H9 (cell line): ENCODE results near the gene NR0B2. TPM values are rescaled to one million over a fixed set of nuclear protein-coding genes. Genes with fewer than 3 reads are reported as not detected.

Experiments used
- DNase-seq: peaks from one replicate; pipeline ENCODE4 v3.0.0-alpha.2; 2017
- H2AFZ ChIP-seq: one replicate; pipeline ENCODE4 v1.6.1; 2013; ENCODE audit warnings: mild to moderate bottlenecking, low read length, control low read depth, moderate library complexity
- H2AK5ac ChIP-seq: 2 replicates; pipeline ENCODE4 v1.6.1; 2013; ENCODE audit warnings: low read length, control low read depth, mixed read lengths; ENCODE audit not compliant: insufficient read length
- H2BK120ac ChIP-seq: one replicate; pipeline ENCODE4 v1.6.1; 2013; ENCODE audit warnings: low read depth, mild to moderate bottlenecking, low read length, control low read depth, inconsistent platforms; ENCODE audit not compliant: poor library complexity, severe bottlenecking
- H2BK12ac ChIP-seq: 2 replicates; pipeline ENCODE4 v1.6.1; 2013; ENCODE audit warnings: low read length, control low read depth, mixed read lengths, low read depth; ENCODE audit not compliant: insufficient read length
- H2BK15ac ChIP-seq: 2 replicates; pipeline ENCODE4 v1.6.1; 2013; ENCODE audit warnings: low read depth, low read length, control low read depth
- H2BK20ac ChIP-seq: one replicate; pipeline ENCODE4 v1.6.1; 2013; ENCODE audit warnings: low read depth, mild to moderate bottlenecking, low read length, control low read depth, inconsistent platforms; ENCODE audit not compliant: poor library complexity, severe bottlenecking
- H2BK5ac ChIP-seq: 2 replicates; pipeline ENCODE4 v1.6.1; 2013; ENCODE audit warnings: low read length, control low read depth, mixed read lengths; ENCODE audit not compliant: insufficient read length
- H3K14ac ChIP-seq: 2 replicates; pipeline ENCODE4 v1.6.1; 2013; ENCODE audit warnings: low read length, control low read depth; ENCODE audit not compliant: insufficient read depth
- H3K18ac ChIP-seq: 2 replicates; pipeline ENCODE4 v1.6.1; 2013; ENCODE audit warnings: low read depth, mild to moderate bottlenecking, mixed read lengths, low read length, control low read depth; ENCODE audit not compliant: insufficient read length
- H3K23ac ChIP-seq: 2 replicates; pipeline ENCODE4 v1.6.1; 2013; ENCODE audit warnings: low read length, control low read depth, mixed read lengths, low read depth; ENCODE audit not compliant: insufficient read length
- H3K23me2 ChIP-seq: 2 replicates; pipeline ENCODE4 v1.6.1; 2013; ENCODE audit warnings: low read depth, mild to moderate bottlenecking, mixed read lengths, low read length, control low read depth; ENCODE audit not compliant: insufficient read length, poor library complexity, severe bottlenecking
- H3K27ac ChIP-seq: 2 replicates; pipeline ENCODE4 v1.5.1; 2013; ENCODE audit warnings: low read length, control low read depth, mixed read lengths, low read depth; ENCODE audit not compliant: insufficient read length
- H3K27me3 ChIP-seq: 2 replicates; pipeline ENCODE4 v1.6.1; 2013; ENCODE audit warnings: low read length, control low read depth, inconsistent platforms; ENCODE audit not compliant: insufficient read depth
- H3K4ac ChIP-seq: 2 replicates; pipeline ENCODE4 v1.6.1; 2013; ENCODE audit warnings: low read depth, mild to moderate bottlenecking, control low read depth, inconsistent platforms, low read length, moderate library complexity
- H3K4me1 ChIP-seq: 2 replicates; pipeline ENCODE4 v1.6.1; 2013; ENCODE audit warnings: low read length, control low read depth, inconsistent platforms; ENCODE audit not compliant: insufficient read depth
- H3K4me2 ChIP-seq: 2 replicates; pipeline ENCODE4 v1.6.1; 2013; ENCODE audit warnings: low read length, control low read depth, mixed read lengths; ENCODE audit not compliant: insufficient read length, insufficient read depth
- H3K56ac ChIP-seq: 2 replicates; pipeline ENCODE4 v1.6.1; 2013; ENCODE audit warnings: low read depth, mild to moderate bottlenecking, mixed read lengths, low read length, control low read depth; ENCODE audit not compliant: insufficient read length
- H3K79me1 ChIP-seq: 2 replicates; pipeline ENCODE4 v1.6.1; 2013; ENCODE audit warnings: low read depth, mild to moderate bottlenecking, moderate library complexity, low read length, control low read depth, inconsistent platforms; ENCODE audit not compliant: insufficient read depth, poor library complexity, severe bottlenecking
- H3K79me2 ChIP-seq: 2 replicates; pipeline ENCODE4 v1.6.1; 2013; ENCODE audit warnings: low read length, control low read depth, inconsistent platforms; ENCODE audit not compliant: insufficient read depth
- H3K9ac ChIP-seq: 2 replicates; pipeline ENCODE4 v1.6.1; 2013; ENCODE audit warnings: low read length, control low read depth, mixed read lengths; ENCODE audit not compliant: insufficient read length; ENCODE audit errors: extremely low read depth
- H3K9me3 ChIP-seq: one replicate; pipeline ENCODE4 v1.6.1; 2013; ENCODE audit warnings: low read depth, low read length, inconsistent platforms; ENCODE audit not compliant: control insufficient read depth
- H3T11ph ChIP-seq: one replicate; pipeline ENCODE4 v1.6.1; 2013; ENCODE audit warnings: mild to moderate bottlenecking, low read length, control low read depth, inconsistent platforms
- H4K20me1 ChIP-seq: one replicate; pipeline ENCODE4 v1.6.1; 2013; ENCODE audit not compliant: control insufficient read depth, insufficient read length, insufficient read depth
- H4K5ac ChIP-seq: 2 replicates; pipeline ENCODE4 v1.6.1; 2013; ENCODE audit warnings: low read depth, mild to moderate bottlenecking, mixed read lengths, low read length, control low read depth; ENCODE audit not compliant: insufficient read length
- H4K8ac ChIP-seq: replicated peaks from 2 replicates; pipeline ENCODE4 v1.6.1; 2013; ENCODE audit warnings: low read length, control low read depth, mixed read lengths, low read depth; ENCODE audit not compliant: insufficient read length
- H4K91ac ChIP-seq: 2 replicates; pipeline ENCODE4 v1.6.1; 2013; ENCODE audit warnings: low read depth, mild to moderate bottlenecking, moderate library complexity, mixed read lengths, low read length, control low read depth; ENCODE audit not compliant: insufficient read length
- H3K27ac Mint-ChIP-seq, 3 experiments: 2 replicates in 2 of 3; 3 replicates in 1 of 3; pipeline ENCODE4 v1.8.0; 2020 to 2021; ENCODE audit warnings: mixed read lengths in 3 of 3, mild to moderate bottlenecking in 1 of 3, moderate library complexity in 1 of 3
- H3K27me3 Mint-ChIP-seq: 2 replicates; pipeline ENCODE4 v1.8.0; 2021; ENCODE audit warnings: low read depth, mild to moderate bottlenecking, moderate library complexity, mixed read lengths
- H3K36me3 Mint-ChIP-seq, 3 experiments: 2 replicates in 2 of 3; 3 replicates in 1 of 3; pipeline ENCODE4 v1.8.0; 2020 to 2021; ENCODE audit warnings: low read depth in 3 of 3, mixed read lengths in 3 of 3; ENCODE audit not compliant: insufficient read depth in 1 of 3
- H3K4me1 Mint-ChIP-seq, 2 experiments: 2 replicates each; pipeline ENCODE4 v1.8.0; 2020; ENCODE audit warnings: mixed read lengths in 2 of 2
- H3K4me3 Mint-ChIP-seq, 2 experiments: 2 replicates in 1 of 2; 3 replicates in 1 of 2; pipeline ENCODE4 v1.8.0; 2020 to 2021; ENCODE audit warnings: mild to moderate bottlenecking in 2 of 2, mixed read lengths in 2 of 2, moderate library complexity in 1 of 2
- H3K9me3 Mint-ChIP-seq, 2 experiments: 2 replicates in 1 of 2; 3 replicates in 1 of 2; pipeline ENCODE4 v1.8.0; 2020; ENCODE audit warnings: mild to moderate bottlenecking in 2 of 2, mixed read lengths in 2 of 2, moderate library complexity in 1 of 2
- WGBS: extraction: QIAGEN DNeasy Blood & Tissue Kit; methylation state at CpG from one replicate; pipeline ENCODE4 v1.1.7; 2013; ENCODE audit warnings: missing lambda C conversion rate, low lambda C conversion rate, mixed read lengths; ENCODE audit not compliant: insufficient read length; ENCODE audit errors: extremely low coverage; 5-methylcytosine and 5-hydroxymethylcytosine counted together
- total RNA-seq: library from RNA; stranded (reverse); gene quantifications from 2 replicates; pipeline ENCODE4 v1.2.1, GENCODE V29; 2021
- TF ChIP-seq, protein P1 (sequence below): fragments of 200-600 bp; sonication (generic); conservative IDR thresholded peaks from 3 replicates; pipeline ENCODE4 v1.8.0; 2021; ENCODE audit warnings: antibody characterized with exemption, mild to moderate bottlenecking

NR0B2 gene
- total RNA-seq, 1 experiment from 2014 or later, result not detected

DNA sequence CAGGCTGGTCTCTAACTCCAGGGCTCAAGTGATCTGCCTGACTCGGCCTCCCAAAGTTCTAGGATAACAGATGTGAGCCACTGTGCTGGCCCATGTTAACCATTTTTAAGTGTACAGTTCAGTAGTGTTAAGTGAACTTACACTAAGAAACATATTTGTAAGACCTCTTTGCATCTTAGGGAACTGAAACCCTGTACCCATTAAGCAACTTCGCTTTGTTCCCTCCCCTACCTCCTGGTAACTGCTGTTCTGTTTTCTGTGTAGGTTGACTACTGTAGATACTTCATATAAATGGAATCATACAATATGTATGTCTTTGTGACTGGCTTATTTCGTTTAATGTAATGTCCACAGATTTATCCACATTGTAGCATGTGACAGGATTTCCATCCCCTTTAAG lies 18.8 kb upstream of the NR0B2 start:
- Mint-ChIP-seq H3K27me3 (no peaks in the 10 kb centered on the region), H3K4me3 (no peak overlapping the region), H3K9me3 (no peaks in the 10 kb centered on the region; a peak in 1 of 5 replicates), H3K36me3 (peaks cover 43 to 65% (median 53%) of the 10 kb centered on the region in 3 experiments), H3K4me1 (peaks cover 0 to 4% of the 10 kb centered on the region in 2 experiments; a peak in 1 of 4 replicates), H3K27ac (no peak overlapping the region)
- H4K5ac ChIP-seq, result no peak overlapping the region
- H2BK120ac ChIP-seq, result no peak overlapping the region
- H2AK5ac ChIP-seq, result no peak overlapping the region
- no peak overlapping the region for H2BK12ac ChIP-seq
- H3K79me2 ChIP-seq, result peaks cover 2% of the 10 kb centered on the region; the same call in 1 of the 2 replicates
- no peaks in the 10 kb centered on the region for H4K20me1 ChIP-seq
- no peaks in the 10 kb centered on the region for H3K27me3 ChIP-seq
- TF ChIP-seq, protein P1, sequence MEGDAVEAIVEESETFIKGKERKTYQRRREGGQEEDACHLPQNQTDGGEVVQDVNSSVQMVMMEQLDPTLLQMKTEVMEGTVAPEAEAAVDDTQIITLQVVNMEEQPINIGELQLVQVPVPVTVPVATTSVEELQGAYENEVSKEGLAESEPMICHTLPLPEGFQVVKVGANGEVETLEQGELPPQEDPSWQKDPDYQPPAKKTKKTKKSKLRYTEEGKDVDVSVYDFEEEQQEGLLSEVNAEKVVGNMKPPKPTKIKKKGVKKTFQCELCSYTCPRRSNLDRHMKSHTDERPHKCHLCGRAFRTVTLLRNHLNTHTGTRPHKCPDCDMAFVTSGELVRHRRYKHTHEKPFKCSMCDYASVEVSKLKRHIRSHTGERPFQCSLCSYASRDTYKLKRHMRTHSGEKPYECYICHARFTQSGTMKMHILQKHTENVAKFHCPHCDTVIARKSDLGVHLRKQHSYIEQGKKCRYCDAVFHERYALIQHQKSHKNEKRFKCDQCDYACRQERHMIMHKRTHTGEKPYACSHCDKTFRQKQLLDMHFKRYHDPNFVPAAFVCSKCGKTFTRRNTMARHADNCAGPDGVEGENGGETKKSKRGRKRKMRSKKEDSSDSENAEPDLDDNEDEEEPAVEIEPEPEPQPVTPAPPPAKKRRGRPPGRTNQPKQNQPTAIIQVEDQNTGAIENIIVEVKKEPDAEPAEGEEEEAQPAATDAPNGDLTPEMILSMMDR, result no peak
- no peaks in the 10 kb centered on the region for H3K23me2 ChIP-seq
- no CpG with 5 or more reads among the region's 3 CpGs for WGBS
- H2BK5ac ChIP-seq, result no peak overlapping the region
- no peak overlapping the region for H2AFZ ChIP-seq
- no peaks in the 10 kb centered on the region for H3K9me3 ChIP-seq
- H2BK15ac ChIP-seq, result no peak overlapping the region
- peaks cover 4% of the 10 kb centered on the region for H3K79me1 ChIP-seq
- DNase-seq, result no peak
- H3K18ac ChIP-seq, result no peak overlapping the region
- H4K91ac ChIP-seq, result no peak overlapping the region
- H3K56ac ChIP-seq, result no peak overlapping the region
- H3K4ac ChIP-seq, result no peak overlapping the region
- H2BK20ac ChIP-seq, result no peak overlapping the region
- no peak overlapping the region for H3K14ac ChIP-seq
- no peaks in the 10 kb centered on the region for H3K4me1 ChIP-seq
- no peak overlapping the region for H4K8ac ChIP-seq
- H3K27ac ChIP-seq, result no peak overlapping the region
- no peak overlapping the region for H3K23ac ChIP-seq
- no peak overlapping the region for H3T11ph ChIP-seq
- no peak overlapping the region for H3K4me2 ChIP-seq
- H3K9ac ChIP-seq, result no peak overlapping the region
